HG03457 (cell line): ENCODE measurements around the gene PIK3R4.

Source experiments
- ATAC-seq: cut with Tn5 transposase; IDR thresholded peaks from one replicate; pipeline ENCODE4 v1.9.1; 2021; ENCODE audit warnings: moderate number of reproducible peaks; ENCODE audit not compliant: unreplicated experiment

The PIK3R4 gene

GRCh38 chr3:130746246-130747039 lies at the start of gene PIK3R4:
Gene PIK3R4 (minus strand): TSS chr3:130746829. CDS start chr3:130745218, 1,611 bp downstream.
- peak; percentile 85 for ATAC-seq

- ATAC-seq, result no peak
Observed at GRCh38 chr3:130795396-130795795, 48.8 kb upstream of the PIK3R4 start.

GRCh38 chr3:130792246-130792645 lies 45.6 kb upstream of the PIK3R4 start:
- ATAC-seq, result no peak

GRCh38 chr3:130789782-130790322 lies 43.2 kb upstream of the PIK3R4 start:
- no peak for ATAC-seq

- no peak for ATAC-seq
Observed at GRCh38 chr3:130787422-130788068, 40.9 kb upstream of the PIK3R4 start.

GRCh38 chr3:130786306-130786705 lies 39.7 kb upstream of the PIK3R4 start:
- no peak for ATAC-seq

GRCh38 chr3:130783629-130784028 lies 37.0 kb upstream of the PIK3R4 start:
- ATAC-seq, result no peak

GRCh38 chr3:130779486-130779885 lies 32.9 kb upstream of the PIK3R4 start:
- no peak for ATAC-seq

- peak; percentile 93 for ATAC-seq
Observed at GRCh38 chr3:130779031-130779430, 32.4 kb upstream of the PIK3R4 start.

- ATAC-seq, result no peak
Observed at GRCh38 chr3:130773366-130773765, 26.7 kb upstream of the PIK3R4 start.

- ATAC-seq, result no peak
Observed at GRCh38 chr3:130772129-130772528, 25.5 kb upstream of the PIK3R4 start.

GRCh38 chr3:130770644-130771043 lies 24.0 kb upstream of the PIK3R4 start:
- no peak for ATAC-seq

- no peak for ATAC-seq
Observed at GRCh38 chr3:130761730-130762311, 15.2 kb upstream of the PIK3R4 start.

- no peak for ATAC-seq
Observed at GRCh38 chr3:130760922-130761321, 14.3 kb upstream of the PIK3R4 start.

- no peak for ATAC-seq
Observed at GRCh38 chr3:130759692-130760338, 13.2 kb upstream of the PIK3R4 start.

GRCh38 chr3:130758624-130759369 lies 12.2 kb upstream of the PIK3R4 start:
- ATAC-seq, result no peak

- no peak for ATAC-seq
Observed at GRCh38 chr3:130757611-130758150, 11.1 kb upstream of the PIK3R4 start.

- no peak for ATAC-seq
Observed at GRCh38 chr3:130755666-130756065, 9.0 kb upstream of the PIK3R4 start.

- ATAC-seq, result no peak
Observed at GRCh38 chr3:130748981-130749380, 2.4 kb upstream of the PIK3R4 start.

GRCh38 chr3:130748467-130748861 lies 1.8 kb upstream of the PIK3R4 start:
- ATAC-seq, result no peak
